Measurements from ENCODE around the gene IRF4.

Gene IRF4

DNA sequence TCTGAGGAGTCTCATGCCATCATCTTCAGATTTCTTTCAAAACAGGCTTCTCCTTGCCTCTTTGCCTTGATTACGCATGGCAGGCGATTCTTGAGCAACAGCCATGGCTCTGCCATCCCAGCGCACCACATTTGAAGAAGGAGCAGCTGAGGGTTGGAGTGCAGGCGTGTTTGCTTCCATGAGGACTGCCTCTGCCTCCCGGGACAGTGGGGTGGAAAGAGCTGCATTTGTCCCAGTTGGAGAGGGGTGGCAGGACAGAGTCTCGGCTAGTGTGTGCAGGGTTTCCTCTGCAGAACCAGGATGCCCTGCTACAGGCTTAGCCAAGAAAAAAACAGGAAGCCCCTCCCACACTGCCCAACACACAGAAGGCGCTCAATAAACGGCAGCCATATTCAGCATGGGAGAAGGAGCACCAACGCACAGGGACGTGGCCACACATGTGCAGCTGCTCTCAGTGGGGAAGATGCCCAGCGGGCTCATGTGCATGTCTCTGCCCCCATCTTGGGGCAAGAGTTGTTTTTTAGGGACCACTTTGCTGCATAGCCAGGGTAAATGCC lies 36.6 kb downstream of the IRF4 start:
- H3K4me2 ChIP-seq (ENCODE audit: low read depth, low read length, poor library complexity, severe bottlenecking), result no peak overlapping the region
- no peaks in the 10 kb centered on the region for H3K27me3 ChIP-seq (ENCODE audit: insufficient read depth, low read length, poor library complexity, severe bottlenecking)
- no peaks in the 10 kb centered on the region for H3K9me3 ChIP-seq (ENCODE audit: insufficient read depth, low read depth, low read length)
- H3K9ac ChIP-seq (ENCODE audit: low read depth, low read length, poor library complexity, severe bottlenecking), result no peak overlapping the region
- no peaks in the 10 kb centered on the region for H3K9me2 ChIP-seq (replicated peaks; ENCODE audit: low read depth, low read length)
- no peaks in the 10 kb centered on the region for H3F3A ChIP-seq (ENCODE audit: low read depth)
- no peak overlapping the region for H3K4me3 ChIP-seq (ENCODE audit: low read length, poor library complexity, severe bottlenecking)
- H4K20me1 ChIP-seq (ENCODE audit: insufficient read depth, low read length, poor library complexity, severe bottlenecking), result no peaks in the 10 kb centered on the region
- H3K4me1 ChIP-seq (ENCODE audit: insufficient read depth, low read length, poor library complexity, severe bottlenecking), result peaks cover 61% of the 10 kb centered on the region
- TF ChIP-seq, protein P1, sequence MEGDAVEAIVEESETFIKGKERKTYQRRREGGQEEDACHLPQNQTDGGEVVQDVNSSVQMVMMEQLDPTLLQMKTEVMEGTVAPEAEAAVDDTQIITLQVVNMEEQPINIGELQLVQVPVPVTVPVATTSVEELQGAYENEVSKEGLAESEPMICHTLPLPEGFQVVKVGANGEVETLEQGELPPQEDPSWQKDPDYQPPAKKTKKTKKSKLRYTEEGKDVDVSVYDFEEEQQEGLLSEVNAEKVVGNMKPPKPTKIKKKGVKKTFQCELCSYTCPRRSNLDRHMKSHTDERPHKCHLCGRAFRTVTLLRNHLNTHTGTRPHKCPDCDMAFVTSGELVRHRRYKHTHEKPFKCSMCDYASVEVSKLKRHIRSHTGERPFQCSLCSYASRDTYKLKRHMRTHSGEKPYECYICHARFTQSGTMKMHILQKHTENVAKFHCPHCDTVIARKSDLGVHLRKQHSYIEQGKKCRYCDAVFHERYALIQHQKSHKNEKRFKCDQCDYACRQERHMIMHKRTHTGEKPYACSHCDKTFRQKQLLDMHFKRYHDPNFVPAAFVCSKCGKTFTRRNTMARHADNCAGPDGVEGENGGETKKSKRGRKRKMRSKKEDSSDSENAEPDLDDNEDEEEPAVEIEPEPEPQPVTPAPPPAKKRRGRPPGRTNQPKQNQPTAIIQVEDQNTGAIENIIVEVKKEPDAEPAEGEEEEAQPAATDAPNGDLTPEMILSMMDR (conservative IDR thresholded peaks at IDR 0.05; ENCODE audit: low read length), result no peak
- TF ChIP-seq EZH2phosphoT487 (IDR thresholded peaks at IDR 0.05; ENCODE audit: borderline replicate concordance), result no peak
- H3K79me2 ChIP-seq (ENCODE audit: insufficient read depth, low read length), result no peaks in the 10 kb centered on the region
- no peak overlapping the region for H2AFZ ChIP-seq (ENCODE audit: low read length)
- no peaks in the 10 kb centered on the region for H3K36me3 ChIP-seq (ENCODE audit: insufficient read depth, low read length)

DNA sequence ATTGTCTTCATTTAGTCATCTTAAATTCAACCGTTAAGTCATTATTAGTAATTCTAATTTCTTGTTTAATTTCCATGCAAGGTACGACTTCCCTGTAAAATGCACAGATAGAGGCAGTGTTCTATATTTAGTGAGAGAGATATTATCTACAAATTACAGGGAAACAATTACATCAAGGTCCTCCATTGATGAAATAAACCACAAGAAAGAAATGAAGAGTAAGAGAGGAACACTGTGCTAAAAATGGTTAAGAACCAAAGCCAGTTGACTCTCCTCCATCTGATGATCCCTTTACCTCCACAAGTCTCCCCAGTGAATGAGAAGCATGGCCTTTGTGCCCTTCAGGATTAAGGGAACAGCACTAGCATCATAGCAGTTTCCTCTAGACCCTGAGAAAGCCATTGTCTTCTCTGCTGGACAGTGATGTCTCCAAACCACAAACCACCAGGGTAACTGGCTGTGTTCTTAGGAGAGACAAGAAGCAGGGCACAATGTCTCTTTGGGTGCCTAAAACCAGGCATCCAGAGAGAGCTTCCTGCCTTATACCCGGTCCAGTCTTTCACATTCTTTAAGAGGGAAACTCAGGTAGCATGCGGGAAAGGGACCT lies 38.1 kb downstream of the IRF4 start:
- Histone ChIP-seq H3F3A (ENCODE audit: low read depth) (no peaks in the 10 kb centered on the region), H3K9ac (ENCODE audit: low read depth, low read length, poor library complexity, severe bottlenecking) (no peak overlapping the region), H3K27me3 (ENCODE audit: insufficient read depth, low read length, poor library complexity, severe bottlenecking) (no peaks in the 10 kb centered on the region), H3K9me3 (ENCODE audit: insufficient read depth, low read depth, low read length) (no peaks in the 10 kb centered on the region), H3K36me3 (ENCODE audit: insufficient read depth, low read length) (no peaks in the 10 kb centered on the region), H4K20me1 (ENCODE audit: insufficient read depth, low read length, poor library complexity, severe bottlenecking) (no peaks in the 10 kb centered on the region), H3K4me1 (ENCODE audit: insufficient read depth, low read length, poor library complexity, severe bottlenecking) (peaks cover 69% of the 10 kb centered on the region), H3K4me3 (ENCODE audit: low read length, poor library complexity, severe bottlenecking) (peak overlapping the region; percentile 18), H3K79me2 (ENCODE audit: insufficient read depth, low read length) (no peaks in the 10 kb centered on the region), H2AFZ (ENCODE audit: low read length) (peak overlapping the region; percentile 39; the same call in 1 of the 2 replicates), H3K4me2 (ENCODE audit: low read depth, low read length, poor library complexity, severe bottlenecking) (peak overlapping the region; percentile 53), H3K9me2 (replicated peaks; ENCODE audit: low read depth, low read length) (no peaks in the 10 kb centered on the region)
- TF ChIP-seq EZH2phosphoT487 (IDR thresholded peaks at IDR 0.05; ENCODE audit: borderline replicate concordance), result no peak
- TF ChIP-seq, protein P1 (conservative IDR thresholded peaks at IDR 0.05; ENCODE audit: low read length), result no peak

DNA sequence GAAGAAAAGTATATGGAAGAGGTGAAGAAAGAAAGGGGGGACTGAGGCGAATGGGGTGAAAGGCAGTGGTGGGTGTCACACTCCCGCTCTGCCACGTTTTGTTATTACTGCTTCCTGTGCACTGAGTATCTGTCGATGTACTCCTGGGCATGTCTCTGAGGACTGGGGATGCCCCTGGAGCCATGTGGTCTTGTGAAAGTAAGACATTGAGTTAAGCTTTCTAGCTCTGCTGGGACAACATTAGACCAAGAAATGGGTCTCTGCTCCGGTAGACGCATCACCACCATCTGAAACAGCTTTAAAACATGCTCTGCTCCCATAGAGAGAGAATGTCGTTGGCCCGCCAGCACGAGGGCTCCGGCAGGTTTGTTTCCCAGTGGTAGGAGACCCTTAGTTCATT lies 40.0 kb downstream of the IRF4 start:
- no peaks in the 10 kb centered on the region for H3F3A ChIP-seq (ENCODE audit: low read depth)
- no peak overlapping the region for H3K4me3 ChIP-seq (ENCODE audit: low read length, poor library complexity, severe bottlenecking)
- H2AFZ ChIP-seq (ENCODE audit: low read length), result peak overlapping the region; percentile 62; the same call in 1 of the 2 replicates
- no peaks in the 10 kb centered on the region for H3K79me2 ChIP-seq (ENCODE audit: insufficient read depth, low read length)
- TF ChIP-seq, protein P1 (conservative IDR thresholded peaks at IDR 0.05; ENCODE audit: low read length), result no peak
- TF ChIP-seq EZH2phosphoT487 (IDR thresholded peaks at IDR 0.05; ENCODE audit: borderline replicate concordance), result no peak
- H3K4me1 ChIP-seq (ENCODE audit: insufficient read depth, low read length, poor library complexity, severe bottlenecking), result peaks cover 73% of the 10 kb centered on the region
- H4K20me1 ChIP-seq (ENCODE audit: insufficient read depth, low read length, poor library complexity, severe bottlenecking), result no peaks in the 10 kb centered on the region
- H3K4me2 ChIP-seq (ENCODE audit: low read depth, low read length, poor library complexity, severe bottlenecking), result peak overlapping the region; percentile 33
- H3K27me3 ChIP-seq (ENCODE audit: insufficient read depth, low read length, poor library complexity, severe bottlenecking), result no peaks in the 10 kb centered on the region
- H3K36me3 ChIP-seq (ENCODE audit: insufficient read depth, low read length), result no peaks in the 10 kb centered on the region
- H3K9me2 ChIP-seq (replicated peaks; ENCODE audit: low read depth, low read length), result no peaks in the 10 kb centered on the region
- no peak overlapping the region for H3K9ac ChIP-seq (ENCODE audit: low read depth, low read length, poor library complexity, severe bottlenecking)
- H3K9me3 ChIP-seq (ENCODE audit: insufficient read depth, low read depth, low read length), result no peaks in the 10 kb centered on the region

Measured in Loucy (cell line).